NCI-H2227 (cell line): Measurements from ENCODE around the gene ALDOA.
A peak's percentile ranks its signal among the peaks of the same experiment; 100 is the strongest.

Experiments
- DNase-seq: peaks from one replicate; lab custom pipeline; 2025; ENCODE audit not compliant: unreplicated experiment; lab: John Stamatoyannopoulos, UW

The ALDOA gene

DNA sequence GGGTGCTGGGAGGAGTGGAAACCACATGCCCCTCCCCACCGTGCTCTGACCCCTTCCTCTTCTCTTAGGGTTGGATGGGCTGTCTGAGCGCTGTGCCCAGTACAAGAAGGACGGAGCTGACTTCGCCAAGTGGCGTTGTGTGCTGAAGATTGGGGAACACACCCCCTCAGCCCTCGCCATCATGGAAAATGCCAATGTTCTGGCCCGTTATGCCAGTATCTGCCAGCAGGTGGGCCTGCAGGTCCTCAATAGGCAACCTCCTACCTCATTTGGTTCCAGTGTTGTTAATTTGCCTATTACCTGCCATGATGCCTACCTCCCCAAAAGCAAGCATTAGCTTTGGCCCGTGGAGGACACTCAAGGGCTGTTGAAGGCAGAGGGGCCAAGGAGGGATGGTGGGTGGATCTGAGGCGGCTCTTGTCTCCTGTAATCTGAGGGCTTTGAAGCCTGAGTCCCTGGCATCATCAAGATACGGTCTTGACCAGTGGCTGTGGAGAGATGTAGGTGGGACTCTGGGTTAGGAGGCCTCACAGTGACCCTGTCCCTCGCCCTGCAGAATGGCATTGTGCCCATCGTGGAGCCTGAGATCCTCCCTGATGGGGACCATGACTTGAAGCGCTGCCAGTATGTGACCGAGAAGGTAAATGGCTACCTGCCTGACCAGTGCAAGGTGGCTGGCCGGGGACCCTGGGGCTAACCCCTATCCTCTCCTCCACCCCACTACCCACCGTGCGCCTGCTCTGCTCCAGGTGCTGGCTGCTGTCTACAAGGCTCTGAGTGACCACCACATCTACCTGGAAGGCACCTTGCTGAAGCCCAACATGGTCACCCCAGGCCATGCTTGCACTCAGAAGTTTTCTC, 3.4 kb downstream of the ALDOA start:
- peak; percentile 54 for DNase-seq

DNA sequence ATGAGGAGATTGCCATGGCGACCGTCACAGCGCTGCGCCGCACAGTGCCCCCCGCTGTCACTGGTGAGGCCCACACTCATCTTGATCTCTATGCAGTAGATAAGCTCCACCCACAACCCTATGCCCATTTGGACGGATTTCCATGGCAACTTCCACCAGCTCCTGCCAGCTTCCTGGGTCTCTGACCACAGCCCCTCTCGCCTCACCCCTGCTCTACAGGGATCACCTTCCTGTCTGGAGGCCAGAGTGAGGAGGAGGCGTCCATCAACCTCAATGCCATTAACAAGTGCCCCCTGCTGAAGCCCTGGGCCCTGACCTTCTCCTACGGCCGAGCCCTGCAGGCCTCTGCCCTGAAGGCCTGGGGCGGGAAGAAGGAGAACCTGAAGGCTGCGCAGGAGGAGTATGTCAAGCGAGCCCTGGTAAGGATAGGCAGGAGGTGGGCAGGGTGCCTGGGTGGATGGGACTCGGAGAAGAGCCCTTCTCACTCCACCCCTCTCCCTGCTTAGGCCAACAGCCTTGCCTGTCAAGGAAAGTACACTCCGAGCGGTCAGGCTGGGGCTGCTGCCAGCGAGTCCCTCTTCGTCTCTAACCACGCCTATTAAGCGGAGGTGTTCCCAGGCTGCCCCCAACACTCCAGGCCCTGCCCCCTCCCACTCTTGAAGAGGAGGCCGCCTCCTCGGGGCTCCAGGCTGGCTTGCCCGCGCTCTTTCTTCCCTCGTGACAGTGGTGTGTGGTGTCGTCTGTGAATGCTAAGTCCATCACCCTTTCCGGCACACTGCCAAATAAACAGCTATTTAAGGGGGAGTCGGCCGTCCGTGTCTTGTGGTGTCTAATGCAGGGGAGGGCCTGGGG, 4.3 kb downstream of the ALDOA start:
- peak; percentile 85 for DNase-seq

DNA sequence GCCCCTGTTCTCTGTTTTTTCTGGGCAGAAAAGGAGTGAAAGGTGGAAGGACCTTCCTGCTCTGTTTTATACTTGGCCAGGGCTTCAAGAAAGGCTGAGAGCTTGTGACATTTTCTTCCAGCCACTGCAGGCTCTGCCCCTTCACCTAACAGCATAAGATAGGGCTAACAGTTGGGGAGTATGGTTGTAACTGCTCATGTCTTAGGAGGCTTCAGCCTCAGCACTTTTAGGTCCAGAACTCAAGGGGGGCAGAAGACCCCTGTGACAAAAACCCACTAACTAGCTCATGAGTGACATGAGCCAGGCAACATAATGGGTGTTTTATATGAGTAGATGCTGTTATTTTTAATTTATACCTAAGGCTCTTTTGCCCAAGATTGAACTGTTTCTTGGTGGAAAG, 4.9 kb downstream of the ALDOA start:
- DNase-seq = no peak

DNA sequence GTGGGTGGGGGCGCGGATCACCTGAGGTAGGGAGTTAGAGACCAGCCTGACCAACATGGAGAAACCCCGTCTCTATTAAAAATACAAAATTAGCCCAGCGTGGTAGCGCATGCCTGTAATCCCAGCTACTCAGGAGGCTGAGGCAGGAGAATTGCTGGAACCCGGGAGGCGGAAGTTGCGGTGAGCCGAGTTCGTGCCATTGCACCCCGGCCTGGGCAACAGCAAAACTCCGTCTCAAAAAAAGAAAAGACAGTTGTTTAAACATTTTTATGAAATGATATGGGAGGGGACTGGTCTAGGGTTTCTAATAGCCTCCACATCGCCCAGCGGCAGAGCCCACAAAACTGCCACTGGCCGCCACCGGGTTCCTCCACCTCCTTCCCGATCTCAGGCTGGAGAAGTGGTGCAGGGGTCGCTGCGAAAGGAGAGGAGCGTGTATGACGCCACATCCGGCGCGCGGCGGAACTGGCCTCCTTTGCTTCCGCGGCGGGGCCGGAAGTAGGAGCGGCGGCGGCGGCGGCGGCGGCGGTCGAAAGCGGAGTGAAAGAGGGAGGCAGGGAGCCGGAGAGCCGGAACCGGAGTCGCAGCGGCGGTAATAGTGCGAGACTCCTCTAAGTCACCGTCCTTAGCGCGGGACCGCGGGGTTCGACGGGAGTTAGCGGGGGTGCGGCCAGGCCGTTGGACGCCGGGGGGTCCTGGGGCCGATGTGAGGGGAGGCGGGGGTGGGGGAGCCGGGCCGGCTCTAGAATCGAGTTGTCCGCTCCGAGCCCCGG, 10.1 kb downstream of the ALDOA start, which contains the start of gene PPP4C:
Gene PPP4C (plus strand): TSS at position 492 of the 773 bp plus-strand sequence. CDS start 384 bp downstream, outside the sequence.
- peak; percentile 92 for DNase-seq

DNA sequence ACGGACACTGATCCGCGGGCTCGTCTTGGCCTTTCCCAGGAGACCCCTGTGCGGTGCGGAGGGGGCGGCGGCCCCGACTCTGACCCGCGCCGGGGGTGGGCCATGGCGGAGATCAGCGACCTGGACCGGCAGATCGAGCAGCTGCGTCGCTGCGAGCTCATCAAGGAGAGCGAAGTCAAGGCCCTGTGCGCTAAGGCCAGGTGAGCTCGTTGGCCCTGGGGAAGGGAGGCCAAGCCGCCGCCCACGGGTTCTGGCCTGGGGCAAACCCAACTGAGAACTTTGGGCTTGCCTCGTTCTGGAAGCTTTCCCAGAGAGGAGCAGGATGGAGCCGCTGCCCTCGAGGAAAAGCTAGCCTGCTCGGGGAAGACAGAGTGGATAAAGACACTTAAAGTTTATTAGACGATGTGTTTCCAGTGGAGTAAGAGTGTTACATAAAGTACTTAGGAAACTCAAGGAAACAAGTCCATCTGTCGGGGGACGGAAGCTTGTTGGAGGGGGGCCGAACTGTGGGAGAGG, 10.8 kb downstream of the ALDOA start:
- no peak for DNase-seq

DNA sequence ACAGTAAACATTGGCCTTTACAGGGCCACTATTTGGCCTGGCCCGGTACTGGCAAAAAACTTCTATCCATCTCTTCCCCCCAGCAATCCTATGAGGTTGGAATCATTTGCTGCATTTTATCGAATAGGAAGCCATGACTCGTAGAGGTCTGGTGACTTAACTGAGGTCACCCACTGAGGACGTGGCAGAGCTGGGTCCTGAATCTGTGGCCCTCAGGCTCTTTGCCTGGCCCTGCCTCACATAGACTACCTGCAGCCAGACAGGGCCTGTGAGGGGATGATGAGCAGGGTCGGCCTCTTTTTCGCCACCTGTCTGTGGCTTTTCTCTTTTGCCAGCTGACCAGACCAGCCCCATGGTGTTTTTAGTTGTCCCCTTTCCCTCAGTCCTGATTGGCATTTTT, 12.1 kb downstream of the ALDOA start:
- DNase-seq = no peak

DNA sequence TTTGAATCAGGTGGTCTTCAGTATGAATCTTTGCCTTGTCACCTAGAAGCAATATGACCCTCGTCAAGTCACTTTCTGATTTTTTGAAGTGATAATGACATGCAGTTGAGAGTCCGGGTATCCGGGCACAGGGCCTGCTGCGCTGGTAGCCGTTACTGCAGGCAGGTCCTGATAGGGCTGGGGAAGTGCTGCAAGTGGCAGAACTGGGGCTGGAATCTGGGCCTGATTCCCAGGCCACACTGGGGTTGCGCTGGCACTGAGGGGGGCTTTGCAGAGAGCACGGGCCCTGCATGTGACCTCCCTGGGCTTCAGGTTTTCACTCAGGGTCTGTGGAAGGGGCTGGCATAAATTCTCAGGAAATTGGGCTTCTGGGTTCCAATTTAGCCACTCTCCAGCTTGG, 13.2 kb downstream of the ALDOA start:
- no peak for DNase-seq

DNA sequence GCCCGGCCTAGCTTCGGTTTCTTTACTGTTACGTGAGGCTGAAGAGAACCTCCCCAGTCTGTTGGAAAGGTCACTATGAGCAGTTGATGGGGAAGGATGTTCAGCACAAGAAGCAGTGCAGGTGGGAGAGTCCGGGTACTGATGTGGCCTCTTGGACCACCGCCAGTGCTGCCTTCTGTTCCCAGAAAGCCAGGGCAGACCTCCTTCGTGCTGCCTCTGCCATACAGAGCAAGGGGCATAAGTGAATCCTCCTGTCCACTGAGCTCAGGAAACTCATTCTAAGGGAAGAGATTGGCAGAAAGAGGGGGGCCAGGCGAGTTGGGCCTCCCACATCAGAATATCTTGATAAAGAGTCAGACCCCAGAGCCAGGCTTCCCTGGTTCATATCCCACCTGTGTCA, 13.9 kb downstream of the ALDOA start:
- DNase-seq = no peak

DNA sequence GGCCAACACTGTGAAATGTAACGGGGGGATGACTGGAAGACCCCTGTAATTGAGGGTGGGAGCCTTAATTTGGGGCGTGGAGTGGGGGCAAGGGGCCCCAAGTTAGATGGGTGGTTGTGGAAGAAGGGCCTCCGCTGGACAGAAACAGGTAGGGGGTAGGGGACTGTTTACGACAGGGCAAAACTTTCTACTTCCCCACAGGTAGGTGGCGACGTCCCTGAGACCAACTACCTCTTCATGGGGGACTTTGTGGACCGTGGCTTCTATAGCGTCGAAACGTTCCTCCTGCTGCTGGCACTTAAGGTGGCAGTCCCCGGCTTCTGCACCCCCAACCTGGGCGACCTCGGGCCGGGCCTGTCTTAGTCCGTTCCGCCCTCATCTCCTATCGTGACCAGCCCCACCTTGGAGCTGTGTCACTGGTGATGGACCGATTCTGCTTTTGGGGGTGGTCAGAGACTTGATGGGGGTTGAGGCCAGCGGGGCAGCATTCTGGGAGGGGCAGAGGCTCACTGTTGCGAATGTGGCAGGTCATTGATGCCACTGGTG, 17.1 kb downstream of the ALDOA start:
- no peak for DNase-seq

DNA sequence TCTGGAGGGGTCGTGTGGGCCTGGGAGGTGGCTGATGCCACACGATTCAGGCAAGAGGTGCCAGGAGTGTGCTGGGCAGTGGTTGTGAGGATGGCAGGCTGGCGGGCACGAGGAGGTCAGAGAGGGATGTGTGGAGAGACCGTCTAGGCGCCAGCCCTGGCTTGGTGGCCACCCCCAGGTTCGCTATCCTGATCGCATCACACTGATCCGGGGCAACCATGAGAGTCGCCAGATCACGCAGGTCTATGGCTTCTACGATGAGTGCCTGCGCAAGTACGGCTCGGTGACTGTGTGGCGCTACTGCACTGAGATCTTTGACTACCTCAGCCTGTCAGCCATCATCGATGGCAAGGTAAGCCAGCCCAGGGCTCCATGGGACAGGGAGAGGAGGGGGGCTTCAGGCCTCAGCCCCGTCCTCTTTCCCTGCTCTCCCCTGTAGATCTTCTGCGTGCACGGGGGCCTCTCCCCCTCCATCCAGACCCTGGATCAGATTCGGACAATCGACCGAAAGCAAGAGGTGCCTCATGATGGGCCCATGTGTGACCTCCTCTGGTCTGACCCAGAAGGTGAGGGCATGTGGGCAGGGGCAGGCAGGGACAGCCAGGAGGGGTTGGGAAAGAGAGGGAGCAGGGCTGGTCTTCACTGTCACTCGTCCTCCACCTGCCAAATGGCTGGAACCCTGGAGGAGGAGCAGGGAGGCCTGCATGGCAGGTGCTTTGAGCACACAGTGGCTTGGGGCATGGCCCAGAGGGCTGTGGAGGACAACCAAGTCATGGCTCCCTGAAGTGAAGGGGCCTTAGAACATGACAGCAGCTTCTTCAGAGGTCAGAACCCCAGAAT, 17.9 kb downstream of the ALDOA start:
- no peak for DNase-seq

DNA sequence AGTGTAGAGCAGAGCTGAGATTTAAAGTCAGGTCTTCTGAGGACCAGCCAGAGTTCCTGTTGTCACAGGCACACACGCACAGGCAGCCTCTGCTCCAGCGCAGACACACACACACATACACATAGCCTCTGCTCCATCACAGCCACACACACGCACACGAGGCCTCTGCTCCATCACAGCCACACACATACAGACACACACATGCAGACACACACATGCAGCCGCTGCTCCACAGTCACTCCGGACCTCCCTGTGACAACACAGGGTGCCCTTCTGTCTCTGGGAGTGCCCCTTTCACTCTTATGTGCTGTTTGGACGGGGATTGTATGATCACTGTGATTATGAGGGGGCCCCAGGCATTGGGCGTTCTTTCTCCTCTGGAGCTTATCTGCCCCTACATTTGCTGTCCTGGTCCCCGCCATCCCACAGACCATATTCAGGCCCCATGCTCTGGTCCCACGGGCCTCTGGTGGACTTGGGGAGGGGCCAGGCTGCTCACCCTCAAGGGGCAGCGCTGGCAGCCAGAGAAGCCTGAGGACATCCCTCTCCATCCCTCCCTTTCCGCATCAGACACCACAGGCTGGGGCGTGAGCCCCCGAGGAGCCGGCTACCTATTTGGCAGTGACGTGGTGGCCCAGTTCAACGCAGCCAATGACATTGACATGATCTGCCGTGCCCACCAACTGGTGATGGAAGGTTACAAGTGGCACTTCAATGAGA, 18.7 kb downstream of the ALDOA start:
- DNase-seq = no peak

DNA sequence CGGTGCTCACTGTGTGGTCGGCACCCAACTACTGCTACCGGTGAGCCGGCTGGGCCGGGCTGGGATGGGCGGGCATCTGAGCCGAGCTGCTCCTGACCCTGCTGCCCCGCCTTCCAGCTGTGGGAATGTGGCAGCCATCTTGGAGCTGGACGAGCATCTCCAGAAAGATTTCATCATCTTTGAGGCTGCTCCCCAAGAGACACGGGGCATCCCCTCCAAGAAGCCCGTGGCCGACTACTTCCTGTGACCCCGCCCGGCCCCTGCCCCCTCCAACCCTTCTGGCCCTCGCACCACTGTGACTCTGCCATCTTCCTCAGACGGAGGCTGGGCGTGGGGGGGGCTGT, 19.2 kb downstream of the ALDOA start:
- no peak for DNase-seq

DNA sequence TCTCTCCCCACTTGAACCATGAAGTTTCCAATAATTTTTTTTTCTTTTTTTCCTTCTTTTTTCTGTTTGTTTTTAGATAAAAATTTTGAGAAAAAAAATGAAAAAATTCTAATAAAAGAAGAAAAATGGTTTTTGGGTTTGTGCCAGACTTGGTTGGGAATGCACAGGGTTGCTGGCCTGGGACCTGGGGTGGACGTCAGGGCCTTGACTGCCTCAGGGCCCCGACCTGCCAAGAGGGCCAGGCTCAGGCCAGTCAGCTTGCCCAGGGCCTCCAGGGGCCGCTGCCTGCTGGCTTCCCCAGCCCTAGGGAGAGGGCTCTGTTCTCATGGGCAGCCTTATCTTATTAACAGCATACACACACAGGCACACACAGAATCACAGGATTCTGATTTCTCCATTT, 19.7 kb downstream of the ALDOA start:
- no peak for DNase-seq

DNA sequence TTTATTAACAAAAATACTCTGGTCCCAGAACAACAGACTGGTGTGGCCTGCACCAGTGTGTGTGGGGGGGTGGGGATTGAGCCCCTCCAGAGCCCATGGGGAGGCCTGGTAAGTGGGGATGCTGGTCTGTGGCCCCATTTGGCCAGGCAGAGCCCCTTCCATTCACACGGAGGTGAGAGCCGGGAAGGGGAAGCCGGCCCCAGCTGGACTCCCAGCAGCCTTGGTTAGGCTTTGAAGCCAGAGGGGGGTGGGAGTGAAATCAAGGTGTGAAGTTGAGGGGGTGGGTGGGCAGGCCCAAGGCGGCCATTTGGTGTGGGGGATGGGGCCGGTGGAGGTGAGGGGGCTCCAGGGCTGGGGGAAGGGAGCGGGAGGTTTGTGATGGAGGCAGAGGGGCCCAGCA, 20.3 kb downstream of the ALDOA start:
- DNase-seq = no peak

DNA sequence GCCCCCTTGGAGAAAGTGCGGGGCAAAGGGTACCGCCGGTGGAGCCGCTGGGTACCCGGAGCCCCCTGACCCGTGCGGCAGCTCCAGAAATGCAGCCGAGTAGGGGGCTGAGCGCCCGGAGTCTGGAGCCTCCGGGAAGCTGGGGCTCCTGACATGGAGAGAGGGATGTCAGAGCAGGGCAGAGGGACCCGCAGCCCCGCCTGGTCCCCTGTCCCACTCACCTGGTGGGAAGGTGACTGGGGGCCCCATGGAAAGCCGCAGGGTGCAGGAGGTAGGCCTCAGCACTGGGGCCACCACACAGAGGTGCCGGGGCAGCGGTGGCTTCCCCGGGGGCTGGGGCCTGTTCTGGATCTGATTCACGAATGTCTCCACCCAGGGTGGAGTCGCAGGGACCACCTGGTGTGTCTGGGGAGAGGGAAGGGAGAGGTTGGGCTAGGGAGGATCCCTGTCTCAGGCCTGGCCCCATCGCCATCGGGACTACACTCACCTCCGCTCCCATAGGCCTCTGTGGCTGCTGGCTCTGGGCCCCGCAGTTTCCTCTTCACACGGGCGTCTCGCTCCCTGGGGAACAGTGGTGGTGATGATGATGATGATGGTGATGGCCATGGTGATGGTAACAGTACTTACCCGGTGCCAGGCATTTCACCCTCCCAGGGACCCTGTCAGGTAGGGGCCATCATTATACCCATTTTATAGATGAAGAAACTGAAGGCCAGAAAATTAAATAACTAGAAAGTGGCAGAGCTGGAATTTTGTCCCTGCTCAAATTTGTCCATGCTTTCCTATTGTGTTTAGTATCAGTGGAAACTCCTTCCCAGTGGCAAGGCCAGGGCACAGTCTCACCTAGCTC, 21.0 kb downstream of the ALDOA start:
- DNase-seq = no peak

DNA sequence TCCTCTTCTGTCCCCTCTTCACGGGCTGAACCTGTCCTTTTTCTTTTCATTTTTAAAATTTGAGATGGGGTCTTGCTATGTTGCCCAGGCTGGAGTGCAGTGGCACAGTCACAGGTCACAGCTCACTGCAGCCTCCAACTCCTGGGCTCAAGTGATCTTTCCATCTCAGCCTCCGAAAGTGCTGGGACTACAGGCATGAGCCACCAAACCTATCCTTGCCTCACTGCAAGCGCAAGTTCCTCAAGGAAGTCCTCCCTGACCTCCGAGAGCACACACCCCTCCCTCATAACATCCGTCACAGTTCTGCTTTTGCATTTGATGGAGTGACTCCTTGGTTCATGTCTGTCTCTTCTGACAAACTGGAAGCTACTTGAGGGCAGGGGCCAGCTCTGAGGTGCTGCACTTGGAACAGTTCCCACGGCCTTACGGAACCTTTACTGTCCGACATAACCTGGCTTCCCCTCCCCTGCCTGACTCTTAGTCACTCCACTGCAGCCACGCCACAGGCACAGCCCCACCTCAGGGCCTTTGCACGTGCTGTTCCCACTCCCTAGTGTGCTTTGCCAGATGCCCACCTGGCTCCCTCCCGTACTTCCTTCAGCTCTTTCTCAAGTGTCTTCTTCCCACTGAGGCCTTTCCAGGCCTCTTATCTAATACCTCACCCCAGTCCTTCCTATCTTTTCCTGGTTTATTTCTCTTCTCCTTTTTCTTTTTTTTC, 21.8 kb downstream of the ALDOA start:
- DNase-seq = no peak

DNA sequence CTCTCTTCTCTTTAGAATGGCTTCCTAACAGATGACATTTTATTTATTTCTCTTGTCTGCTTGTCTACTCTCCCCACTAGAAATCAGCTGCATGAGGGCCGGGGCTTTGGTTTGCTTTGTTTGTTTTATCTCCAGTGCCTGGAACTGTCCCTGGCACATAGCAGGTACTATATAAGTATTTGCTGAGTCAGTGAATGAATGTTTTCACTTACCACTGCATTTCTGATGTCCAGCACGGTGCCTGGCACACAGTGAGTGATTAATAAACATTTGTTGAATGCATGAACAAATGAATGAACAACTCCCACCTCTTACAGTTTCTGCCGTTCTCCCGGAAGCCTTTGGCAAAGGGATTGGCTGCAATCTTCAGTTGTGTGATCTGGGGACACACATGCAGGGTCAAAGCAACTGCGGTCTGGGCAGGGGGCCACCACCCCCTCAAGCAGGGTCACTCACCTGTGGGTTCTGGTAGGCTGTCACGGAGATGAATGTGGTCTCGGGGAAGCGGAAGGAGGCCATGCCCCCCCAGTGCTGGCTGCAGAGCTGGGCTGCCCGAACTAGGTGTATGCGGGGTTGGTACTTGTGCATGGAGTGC, 22.8 kb downstream of the ALDOA start:
- no peak for DNase-seq
